ENCODE results near the gene RANBP10. TPM values are rescaled to one million over a fixed set of nuclear protein-coding genes. Genes with fewer than 3 reads are reported as not detected.

The RANBP10 gene
- total RNA-seq, 6 experiments from 2014 or later = 15.1 to 38.4 (median 22.7) TPM

DNA sequence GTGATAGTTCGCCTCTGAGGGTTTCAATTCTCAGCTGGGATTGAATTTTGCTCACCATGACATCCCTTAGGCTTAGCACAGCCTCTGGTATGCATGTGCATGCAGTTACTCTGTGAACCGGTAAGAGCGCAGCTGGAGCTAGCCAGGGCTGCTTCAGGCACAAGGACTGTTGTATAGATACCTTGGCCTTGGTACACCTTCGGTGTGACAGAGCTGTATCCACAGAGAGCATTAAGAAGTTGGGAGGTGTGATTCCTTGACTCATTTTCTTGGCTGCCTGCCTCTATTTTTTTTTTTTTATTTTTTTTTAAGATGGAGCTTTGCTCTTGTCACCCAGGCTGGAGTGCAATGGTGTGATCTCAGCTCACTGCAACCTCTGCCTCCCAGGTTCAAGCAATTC lies 38.1 kb upstream of the RANBP10 start:
- Histone ChIP-seq H3K27ac (no peak overlapping the region), H3K36me3 (no peaks in the 10 kb centered on the region), H3K4me1 (peaks cover 0 to 44% (median 12%) of the 10 kb centered on the region in 4 donors), H3K9me3 (no peaks in the 10 kb centered on the region), H3K27me3 (no peaks in the 10 kb centered on the region), H3K4me3 (no peak overlapping the region)
- intact Hi-C loops (cut with DNase I) = no loop called here
- no peak for DNase-seq
- TF ChIP-seq, protein P1, sequence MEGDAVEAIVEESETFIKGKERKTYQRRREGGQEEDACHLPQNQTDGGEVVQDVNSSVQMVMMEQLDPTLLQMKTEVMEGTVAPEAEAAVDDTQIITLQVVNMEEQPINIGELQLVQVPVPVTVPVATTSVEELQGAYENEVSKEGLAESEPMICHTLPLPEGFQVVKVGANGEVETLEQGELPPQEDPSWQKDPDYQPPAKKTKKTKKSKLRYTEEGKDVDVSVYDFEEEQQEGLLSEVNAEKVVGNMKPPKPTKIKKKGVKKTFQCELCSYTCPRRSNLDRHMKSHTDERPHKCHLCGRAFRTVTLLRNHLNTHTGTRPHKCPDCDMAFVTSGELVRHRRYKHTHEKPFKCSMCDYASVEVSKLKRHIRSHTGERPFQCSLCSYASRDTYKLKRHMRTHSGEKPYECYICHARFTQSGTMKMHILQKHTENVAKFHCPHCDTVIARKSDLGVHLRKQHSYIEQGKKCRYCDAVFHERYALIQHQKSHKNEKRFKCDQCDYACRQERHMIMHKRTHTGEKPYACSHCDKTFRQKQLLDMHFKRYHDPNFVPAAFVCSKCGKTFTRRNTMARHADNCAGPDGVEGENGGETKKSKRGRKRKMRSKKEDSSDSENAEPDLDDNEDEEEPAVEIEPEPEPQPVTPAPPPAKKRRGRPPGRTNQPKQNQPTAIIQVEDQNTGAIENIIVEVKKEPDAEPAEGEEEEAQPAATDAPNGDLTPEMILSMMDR (IDR thresholded peaks at IDR 0.05) = no peak
- TF ChIP-seq POLR2A (IDR thresholded peaks at IDR 0.05) = no peak
- no peak for ATAC-seq
- WGBS (ENCODE audit: insufficient coverage, low coverage, low lambda C conversion rate, missing lambda C conversion rate) = 86% methylated on average over 1 of the region's 4 CpGs

DNA sequence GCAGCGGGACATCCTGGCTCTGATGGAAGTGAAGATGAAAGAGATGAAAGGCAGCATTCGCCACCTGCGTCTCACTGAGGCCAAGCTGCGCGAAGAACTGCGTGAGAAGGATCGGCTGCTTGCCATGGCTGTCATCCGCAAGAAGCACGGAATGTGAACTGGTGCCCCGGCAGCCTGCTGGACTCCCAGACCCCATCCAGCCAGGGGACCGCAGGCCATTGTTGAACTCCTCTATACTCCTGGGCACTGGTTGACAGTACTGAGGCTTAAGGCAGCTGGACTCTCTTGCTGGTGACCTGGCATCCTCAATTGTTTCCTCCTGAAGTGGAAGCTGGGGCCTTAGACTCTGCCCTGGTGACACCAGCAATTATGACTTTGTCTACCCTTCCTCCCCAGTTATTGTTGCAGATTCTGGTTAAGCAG lies 37.0 kb upstream of the RANBP10 start:
- DNase-seq = no peak
- ATAC-seq = no peak
- Histone ChIP-seq H3K27ac (peak overlapping the region in 2 of 3 donors; percentile 98 to 99), H3K36me3 (no peaks in the 10 kb centered on the region), H3K4me3 (peak overlapping the region; percentile 74 to 87 (median 83)), H3K9me3 (no peaks in the 10 kb centered on the region), H3K4me1 (peaks cover 0 to 41% (median 11%) of the 10 kb centered on the region in 4 donors), H3K27me3 (no peaks in the 10 kb centered on the region)
- intact Hi-C loops (cut with DNase I) = no loop called here
- WGBS (ENCODE audit: insufficient coverage, low coverage, low lambda C conversion rate, missing lambda C conversion rate) = 0% methylated on average over 8 of the region's 11 CpGs
- TF ChIP-seq POLR2A (IDR thresholded peaks at IDR 0.05) = no peak
- TF ChIP-seq, protein P1 (IDR thresholded peaks at IDR 0.05) = no peak

DNA sequence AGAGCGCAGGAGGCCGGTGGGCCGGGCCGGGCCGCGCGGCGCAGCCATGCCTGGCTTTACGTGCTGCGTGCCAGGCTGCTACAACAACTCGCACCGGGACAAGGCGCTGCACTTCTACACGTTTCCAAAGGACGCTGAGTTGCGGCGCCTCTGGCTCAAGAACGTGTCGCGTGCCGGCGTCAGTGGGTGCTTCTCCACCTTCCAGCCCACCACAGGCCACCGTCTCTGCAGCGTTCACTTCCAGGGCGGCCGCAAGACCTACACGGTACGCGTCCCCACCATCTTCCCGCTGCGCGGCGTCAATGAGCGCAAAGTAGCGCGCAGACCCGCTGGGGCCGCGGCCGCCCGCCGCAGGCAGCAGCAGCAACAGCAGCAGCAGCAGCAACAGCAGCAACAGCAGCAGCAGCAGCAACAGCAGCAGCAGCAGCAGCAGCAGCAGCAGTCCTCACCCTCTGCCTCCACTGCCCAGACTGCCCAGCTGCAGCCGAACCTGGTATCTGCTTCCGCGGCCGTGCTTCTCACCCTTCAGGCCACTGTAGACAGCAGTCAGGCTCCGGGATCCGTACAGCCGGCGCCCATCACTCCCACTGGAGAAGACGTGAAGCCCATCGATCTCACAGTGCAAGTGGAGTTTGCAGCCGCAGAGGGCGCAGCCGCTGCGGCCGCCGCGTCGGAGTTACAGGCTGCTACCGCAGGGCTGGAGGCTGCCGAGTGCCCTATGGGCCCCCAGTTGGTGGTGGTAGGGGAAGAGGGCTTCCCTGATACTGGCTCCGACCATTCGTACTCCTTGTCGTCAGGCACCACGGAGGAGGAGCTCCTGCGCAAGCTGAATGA lies 36.4 kb upstream of the RANBP10 start:
- no peaks in the 10 kb centered on the region for H3K36me3 ChIP-seq
- 0% methylated on average over 6 of the region's 67 CpGs for WGBS (ENCODE audit: insufficient coverage, low coverage, low lambda C conversion rate, missing lambda C conversion rate)
- intact Hi-C loops (cut with DNase I) = no loop called here
- H3K4me3 ChIP-seq = peak overlapping the region; percentile 74 to 87 (median 83)
- H3K27ac ChIP-seq = peak overlapping the region; percentile 98 to 99 (median 98)
- peaks cover 0 to 35% (median 8%) of the 10 kb centered on the region in 4 donors for H3K4me1 ChIP-seq
- H3K27me3 ChIP-seq = no peaks in the 10 kb centered on the region
- TF ChIP-seq, protein P1 (IDR thresholded peaks at IDR 0.05) = peak in 3 of 4 donors; percentile 6 to 20 (median 7)
- TF ChIP-seq POLR2A (IDR thresholded peaks at IDR 0.05) = peak; percentile 12
- H3K9me3 ChIP-seq = no peaks in the 10 kb centered on the region
- ATAC-seq = peak; percentile 1 to 26 (median 13)
- DNase-seq = peak; percentile 42 to 71 (median 50)

DNA sequence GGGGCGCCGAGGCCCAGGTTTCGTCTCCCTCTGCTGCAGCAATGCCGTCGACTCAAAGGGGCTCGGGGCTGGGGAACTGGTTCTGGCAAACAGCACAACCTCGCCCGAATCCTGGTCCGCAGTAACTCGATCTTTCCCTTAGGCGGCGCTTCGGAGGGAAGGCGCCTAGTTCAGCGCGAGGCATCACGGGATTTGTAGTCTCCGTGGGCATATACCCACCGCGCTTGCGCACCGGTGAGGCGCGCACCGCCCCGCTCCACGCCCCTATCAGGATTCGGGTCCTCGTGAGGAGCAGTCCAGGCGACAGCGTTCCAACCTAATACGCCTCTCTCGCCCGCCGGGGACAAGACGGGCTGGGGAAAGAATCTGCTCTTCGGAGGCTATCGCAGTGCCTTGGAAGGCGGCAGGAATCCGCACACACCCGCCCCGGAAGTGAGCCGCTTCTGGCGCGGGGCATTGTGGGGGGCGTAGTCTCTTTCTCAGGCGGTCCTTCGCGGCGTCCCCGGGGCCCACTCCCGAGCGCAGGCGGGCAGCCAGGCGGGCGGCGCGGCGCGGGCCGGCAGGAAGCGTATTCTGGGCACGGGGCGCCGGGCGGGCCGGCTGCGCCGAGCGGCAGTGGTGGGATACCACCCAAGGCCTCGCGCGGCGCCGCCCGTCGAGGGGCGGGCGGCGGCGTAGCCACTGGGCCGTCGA lies 35.6 kb upstream of the RANBP10 start, which contains the start of gene THAP11:
TSS of gene THAP11 (plus strand) at position 505 of the 693 bp plus-strand sequence. CDS start 235 bp downstream, outside the sequence.
- Histone ChIP-seq H3K36me3 (no peaks in the 10 kb centered on the region), H3K4me1 (peaks cover 0 to 31% (median 7%) of the 10 kb centered on the region in 4 donors), H3K27me3 (no peaks in the 10 kb centered on the region), H3K4me3 (peak within 1 kb of the TSS; percentile 74 to 87 (median 83)), H3K9me3 (no peaks in the 10 kb centered on the region), H3K27ac (peak within 1 kb of the TSS; percentile 98 to 99 (median 98))
- intact Hi-C loops (cut with DNase I) = no loop called here
- DNase-seq (peak; percentile 93 to 95 (median 95)), ATAC-seq (peak; percentile 78 to 79 (median 78))
- TF ChIP-seq POLR2A (IDR thresholded peaks at IDR 0.05) = peak; percentile 64
- TF ChIP-seq, protein P1 (IDR thresholded peaks at IDR 0.05) = peak; percentile 76 to 85 (median 82)
- WGBS (ENCODE audit: insufficient coverage, low coverage, low lambda C conversion rate, missing lambda C conversion rate) = 0% methylated on average over 9 of the region's 83 CpGs

Measured in right lobe of liver (tissue), 6 donors.